ENCODE measurements around the gene RHBDF2. TPM values are rescaled to one million over a fixed set of nuclear protein-coding genes. Genes with fewer than 3 reads are reported as not detected.

RHBDF2 gene
- total RNA-seq, 1 donor from 2014 or later: 30.7 TPM

- H3K9me3 ChIP-seq (ENCODE audit: insufficient read depth, low read depth, low read length): no peaks in the 10 kb centered on the region
- FAIRE-seq (no peak), DNase-seq (ENCODE audit: low read depth) (no peak)
- H3K9me3 Mint-ChIP-seq (ENCODE audit: unreplicated experiment): no peaks in the 10 kb centered on the region
- H3K4me2 ChIP-seq (ENCODE audit: low read length): peak overlapping the region; percentile 76
- H3K36me3 ChIP-seq (ENCODE audit: insufficient read depth, low read length): no peaks in the 10 kb centered on the region
- peak overlapping the region; percentile 72 for H3K9ac ChIP-seq (ENCODE audit: low read length)
- peaks cover 33% of the 10 kb centered on the region for H3K4me1 Mint-ChIP-seq (ENCODE audit: low read depth, unreplicated experiment)
- H3K4me1 ChIP-seq (ENCODE audit: insufficient read depth, low read length): peaks cover 40% of the 10 kb centered on the region
- no peak overlapping the region for H3K4me3 Mint-ChIP-seq (ENCODE audit: unreplicated experiment)
- H3K27ac Mint-ChIP-seq (ENCODE audit: unreplicated experiment): no peak overlapping the region
- H3K4me3 ChIP-seq (ENCODE audit: insufficient read depth, low read depth, low read length): no peak overlapping the region
- H3K27me3 ChIP-seq (ENCODE audit: insufficient read depth, low read length): peaks cover 7% of the 10 kb centered on the region
- no peaks in the 10 kb centered on the region for H3K79me2 ChIP-seq (ENCODE audit: insufficient read depth, low read length)
- no peaks in the 10 kb centered on the region for H4K20me1 ChIP-seq (ENCODE audit: insufficient read depth, low read length)
- no peak overlapping the region for H2AFZ ChIP-seq (ENCODE audit: low read depth, low read length)
- H3K27me3 Mint-ChIP-seq (ENCODE audit: low read depth, unreplicated experiment): peaks cover 21% of the 10 kb centered on the region
- TF ChIP-seq CTCF (IDR thresholded peaks at IDR 0.05; ENCODE audit: insufficient read depth, low read depth, low read length) (peak; percentile 57), EZH2 (IDR thresholded peaks at IDR 0.05; ENCODE audit: insufficient read depth, low read length) (no peak)
- H3K36me3 Mint-ChIP-seq (ENCODE audit: low read depth, unreplicated experiment): peaks cover 2% of the 10 kb centered on the region
- peak overlapping the region; percentile 81 for H3K27ac ChIP-seq (ENCODE audit: low read depth, low read length)
These were observed 46.0 kb upstream of the RHBDF2 start for GRCh38 chr17:76547183-76547641.

- H3K4me2 ChIP-seq (ENCODE audit: low read length): peak overlapping the region; percentile 76
- peaks cover 7% of the 10 kb centered on the region for H3K27me3 ChIP-seq (ENCODE audit: insufficient read depth, low read length)
- no peaks in the 10 kb centered on the region for H3K9me3 Mint-ChIP-seq (ENCODE audit: unreplicated experiment)
- peak overlapping the region; percentile 66 for H3K27ac Mint-ChIP-seq (ENCODE audit: unreplicated experiment)
- TF ChIP-seq EZH2 (IDR thresholded peaks at IDR 0.05; ENCODE audit: insufficient read depth, low read length) (no peak), CTCF (IDR thresholded peaks at IDR 0.05; ENCODE audit: insufficient read depth, low read depth, low read length) (no peak)
- peak overlapping the region; percentile 72 for H3K9ac ChIP-seq (ENCODE audit: low read length)
- H3K4me1 Mint-ChIP-seq (ENCODE audit: low read depth, unreplicated experiment): peaks cover 30% of the 10 kb centered on the region
- DNase-seq (ENCODE audit: low read depth) (peak; percentile 96), FAIRE-seq (no peak)
- H3K4me3 ChIP-seq (ENCODE audit: insufficient read depth, low read depth, low read length): no peak overlapping the region
- H3K4me3 Mint-ChIP-seq (ENCODE audit: unreplicated experiment): no peak overlapping the region
- no peaks in the 10 kb centered on the region for H4K20me1 ChIP-seq (ENCODE audit: insufficient read depth, low read length)
- H3K27ac ChIP-seq (ENCODE audit: low read depth, low read length): peak overlapping the region; percentile 81
- H2AFZ ChIP-seq (ENCODE audit: low read depth, low read length): no peak overlapping the region
- no peaks in the 10 kb centered on the region for H3K9me3 ChIP-seq (ENCODE audit: insufficient read depth, low read depth, low read length)
- H3K79me2 ChIP-seq (ENCODE audit: insufficient read depth, low read length): no peaks in the 10 kb centered on the region
- no peaks in the 10 kb centered on the region for H3K36me3 ChIP-seq (ENCODE audit: insufficient read depth, low read length)
- H3K27me3 Mint-ChIP-seq (ENCODE audit: low read depth, unreplicated experiment): peaks cover 23% of the 10 kb centered on the region
- H3K4me1 ChIP-seq (ENCODE audit: insufficient read depth, low read length): peaks cover 40% of the 10 kb centered on the region
- peaks cover 2% of the 10 kb centered on the region for H3K36me3 Mint-ChIP-seq (ENCODE audit: low read depth, unreplicated experiment)
These were observed 45.4 kb upstream of the RHBDF2 start for GRCh38 chr17:76546556-76547182.

GRCh38 chr17:76545918-76546555 lies 44.8 kb upstream of the RHBDF2 start:
- Histone ChIP-seq H3K36me3 (ENCODE audit: insufficient read depth, low read length) (no peaks in the 10 kb centered on the region), H4K20me1 (ENCODE audit: insufficient read depth, low read length) (no peaks in the 10 kb centered on the region), H2AFZ (ENCODE audit: low read depth, low read length) (no peak overlapping the region), H3K9me3 (ENCODE audit: insufficient read depth, low read depth, low read length) (no peaks in the 10 kb centered on the region), H3K4me2 (ENCODE audit: low read length) (peak overlapping the region; percentile 76), H3K27ac (ENCODE audit: low read depth, low read length) (peak overlapping the region; percentile 55), H3K27me3 (ENCODE audit: insufficient read depth, low read length) (peaks cover 7% of the 10 kb centered on the region), H3K9ac (ENCODE audit: low read length) (peak overlapping the region; percentile 61), H3K79me2 (ENCODE audit: insufficient read depth, low read length) (no peaks in the 10 kb centered on the region), H3K4me3 (ENCODE audit: insufficient read depth, low read depth, low read length) (peak overlapping the region; percentile 4), H3K4me1 (ENCODE audit: insufficient read depth, low read length) (peaks cover 42% of the 10 kb centered on the region)
- H3K27me3 Mint-ChIP-seq (ENCODE audit: low read depth, unreplicated experiment): peaks cover 23% of the 10 kb centered on the region
- H3K27ac Mint-ChIP-seq (ENCODE audit: unreplicated experiment): peak overlapping the region; percentile 66
- H3K4me1 Mint-ChIP-seq (ENCODE audit: low read depth, unreplicated experiment): peaks cover 32% of the 10 kb centered on the region
- DNase-seq (ENCODE audit: low read depth) (no peak), FAIRE-seq (no peak)
- no peaks in the 10 kb centered on the region for H3K9me3 Mint-ChIP-seq (ENCODE audit: unreplicated experiment)
- no peak overlapping the region for H3K4me3 Mint-ChIP-seq (ENCODE audit: unreplicated experiment)
- peaks cover 2% of the 10 kb centered on the region for H3K36me3 Mint-ChIP-seq (ENCODE audit: low read depth, unreplicated experiment)
- TF ChIP-seq EZH2 (IDR thresholded peaks at IDR 0.05; ENCODE audit: insufficient read depth, low read length) (no peak), CTCF (IDR thresholded peaks at IDR 0.05; ENCODE audit: insufficient read depth, low read depth, low read length) (no peak)
